GM23338 (cell line): Measurements from ENCODE around the gene RSPH3.

ENCODE experiments used
- CTCF ChIP-seq, 2 experiments: fragments of 200-600 bp in 1 of 2; sonication (generic) in 1 of 2; conservative IDR thresholded peaks; 2 replicates each; pipeline versions ENCODE4 v1.5.1 to v1.6.1; 2016 to 2017; ENCODE audit warnings: antibody characterized with exemption in 2 of 2, low read depth in 2 of 2, mild to moderate bottlenecking in 2 of 2, moderate library complexity in 1 of 2
- ETS1 ChIP-seq: IDR thresholded peaks from 2 replicates; pipeline ENCODE4 v1.6.1; 2016; ENCODE audit warnings: antibody characterized with exemption
- EZH2 ChIP-seq: fragments of 200-600 bp; sonication (generic); IDR thresholded peaks from one replicate; pipeline ENCODE4 v1.8.0; 2017; ENCODE audit warnings: antibody characterized with exemption, mild to moderate bottlenecking, low read depth; ENCODE audit not compliant: unreplicated experiment
- POLR2AphosphoS5 ChIP-seq: IDR thresholded peaks from 2 replicates; pipeline ENCODE4 v1.6.1; 2016; ENCODE audit warnings: antibody characterized with exemption, low read depth
- REST ChIP-seq: IDR thresholded peaks from one replicate; pipeline ENCODE4 v1.6.1; 2018; ENCODE audit warnings: antibody characterized with exemption; ENCODE audit not compliant: unreplicated experiment

GRCh38 chr6:158962371-158962770, 37.6 kb downstream of the RSPH3 start:
- TF ChIP-seq POLR2AphosphoS5 (no peak), EZH2 (no peak), CTCF (conservative IDR thresholded peaks at IDR 0.05; ENCODE audit: low read depth in 2 of 2) (no peak), REST (no peak), ETS1 (no peak)
